Upper lobe of left lung (tissue), 4 donors: ENCODE measurements around the gene ESRRG.

Source experiments
- CTCF ChIP-seq, 6 experiments: fragments of 450-650 bp in 4 of 6; fragments of 200-600 bp in 2 of 6; sonication (generic) in 2 of 6; IDR thresholded peaks; one replicate each; pipeline ENCODE4 v1.5.1; 2016 to 2019; ENCODE audit warnings: antibody characterized with exemption in 6 of 6
- POLR2A ChIP-seq, 4 donors: fragments of 450-650 bp; IDR thresholded peaks; one replicate each; pipeline ENCODE4 v1.5.1; 2016 to 2017; ENCODE audit warnings: antibody characterized with exemption in 4 of 4, mild to moderate bottlenecking in 2 of 4

- TF ChIP-seq POLR2A (IDR thresholded peaks at IDR 0.05): no peak
- TF ChIP-seq CTCF (IDR thresholded peaks at IDR 0.05): no peak
Measured at GRCh38 chr1:216612291-216612690, 110.9 kb downstream of the ESRRG start.
